HEK293T (cell line): ENCODE measurements around the gene NACC2.

Experiments
- CTCF ChIA-PET: fragments of 350-600 bp; formaldehyde crosslinking; extraction: SDS; loops from one replicate; lab custom pipeline; 2021; ENCODE audit warnings: antibody characterized with exemption, inconsistent platforms; lab: Yijun Ruan, JAX
- POLR2A ChIA-PET: fragments of 350-600 bp; formaldehyde crosslinking; extraction: SDS; loops from one replicate; lab custom pipeline; 2020; ENCODE audit warnings: antibody characterized with exemption, inconsistent platforms; lab: Yijun Ruan, JAX
- DNase-seq: peaks from one replicate; pipeline ENCODE4 v3.0.0; 2012; ENCODE audit warnings: mixed read lengths; ENCODE audit errors: extremely low spot score
- ARNT ChIP-seq: fragments of 450-650 bp; IDR thresholded peaks from 2 replicates; pipeline ENCODE4 v1.6.1; 2017; ENCODE audit warnings: mild to moderate bottlenecking
- BHLHE40 ChIP-seq: fragments of 450-650 bp; IDR thresholded peaks from 2 replicates; pipeline ENCODE4 v1.6.1; 2016; ENCODE audit warnings: mild to moderate bottlenecking, moderate library complexity, borderline replicate concordance
- CTBP1 ChIP-seq: fragments of 450-650 bp; IDR thresholded peaks from 2 replicates; pipeline ENCODE4 v1.6.1; 2016; ENCODE audit warnings: borderline replicate concordance
- ELF4 ChIP-seq: fragments of 450-650 bp; IDR thresholded peaks from 2 replicates; pipeline ENCODE4 v1.6.1; 2017; ENCODE audit warnings: antibody characterized with exemption
- FOXA1 ChIP-seq: fragments of 450-650 bp; IDR thresholded peaks from 2 replicates; pipeline ENCODE4 v1.6.1; 2016; ENCODE audit warnings: mild to moderate bottlenecking
- FOXK2 ChIP-seq: fragments of 450-650 bp; IDR thresholded peaks from 2 replicates; pipeline ENCODE4 v1.6.1; 2016; ENCODE audit warnings: mild to moderate bottlenecking
- FOXM1 ChIP-seq: fragments of 450-650 bp; IDR thresholded peaks from 2 replicates; pipeline ENCODE4 v1.6.1; 2017; ENCODE audit warnings: mild to moderate bottlenecking, borderline replicate concordance
- HDGF ChIP-seq: fragments of 450-650 bp; IDR thresholded peaks from 2 replicates; pipeline ENCODE4 v1.6.1; 2017; ENCODE audit warnings: antibody characterized with exemption, borderline replicate concordance
- L3MBTL2 ChIP-seq: fragments of 450-650 bp; conservative IDR thresholded peaks from 2 replicates; pipeline ENCODE4 v1.6.1; 2016; ENCODE audit warnings: mild to moderate bottlenecking
- LEF1 ChIP-seq: fragments of 450-650 bp; IDR thresholded peaks from 2 replicates; pipeline ENCODE4 v1.6.1; 2017; ENCODE audit warnings: mild to moderate bottlenecking, borderline replicate concordance
- NFRKB ChIP-seq: fragments of 450-650 bp; IDR thresholded peaks from 2 replicates; pipeline ENCODE4 v1.6.1; 2016; ENCODE audit warnings: mild to moderate bottlenecking, moderate library complexity
- PKNOX1 ChIP-seq: fragments of 450-650 bp; IDR thresholded peaks from 2 replicates; pipeline ENCODE4 v1.6.1; 2016
- SP1 ChIP-seq: fragments of 450-650 bp; IDR thresholded peaks from 2 replicates; pipeline ENCODE4 v1.6.1; 2017
- SUZ12 ChIP-seq: fragments of 450-650 bp; IDR thresholded peaks from 2 replicates; pipeline ENCODE4 v1.6.1; 2016; ENCODE audit warnings: mild to moderate bottlenecking
- TARDBP ChIP-seq: fragments of 450-650 bp; IDR thresholded peaks from 2 replicates; pipeline ENCODE4 v1.6.1; 2016
- ZNF384 ChIP-seq: fragments of 450-650 bp; IDR thresholded peaks from 2 replicates; pipeline ENCODE4 v1.6.1; 2016

Gene NACC2

GRCh38 chr9:136013524-136014034 lies 81.5 kb downstream of the NACC2 start:
- DNase-seq = no peak
- TF ChIP-seq L3MBTL2 = no peak
- TF ChIP-seq SUZ12 = no peak
- no peak for TF ChIP-seq LEF1
- no peak for TF ChIP-seq SP1
- TF ChIP-seq BHLHE40 = no peak
- no peak for TF ChIP-seq FOXM1
- TF ChIP-seq HDGF = no peak
- TF ChIP-seq PKNOX1 = no peak
- no peak for TF ChIP-seq ELF4
- TF ChIP-seq CTBP1 = no peak
- no peak for TF ChIP-seq FOXK2
- TF ChIP-seq ARNT = no peak
- TF ChIP-seq TARDBP = no peak
- no peak for TF ChIP-seq NFRKB
- no peak for TF ChIP-seq FOXA1
- POLR2A ChIA-PET = no interaction called here
- CTCF ChIA-PET = no interaction called here

- DNase-seq = no peak
- ChIA-PET CTCF (no interaction called here), POLR2A (no interaction called here)
- no peak for TF ChIP-seq PKNOX1
- no peak for TF ChIP-seq SP1
Measured at GRCh38 chr9:136013116-136013515, 82.0 kb downstream of the NACC2 start.

GRCh38 chr9:136012651-136013050 lies 82.4 kb downstream of the NACC2 start:
- ChIA-PET CTCF (no interaction called here), POLR2A (no interaction called here)
- DNase-seq = no peak
- no peak for TF ChIP-seq ELF4
- no peak for TF ChIP-seq HDGF
- TF ChIP-seq FOXM1 = no peak
- TF ChIP-seq CTBP1 = no peak
- no peak for TF ChIP-seq ARNT
- TF ChIP-seq TARDBP = no peak
- TF ChIP-seq SP1 = no peak
- TF ChIP-seq NFRKB = no peak
- TF ChIP-seq FOXA1 = no peak
- no peak for TF ChIP-seq ZNF384
- TF ChIP-seq LEF1 = no peak

GRCh38 chr9:136011703-136012496 lies 83.2 kb downstream of the NACC2 start:
- CTCF ChIA-PET = no interaction called here
- no peak for TF ChIP-seq FOXM1
- TF ChIP-seq ELF4 = no peak
- TF ChIP-seq ZNF384 = no peak
- no peak for TF ChIP-seq SP1
- TF ChIP-seq HDGF = no peak
- TF ChIP-seq PKNOX1 = no peak
- no peak for TF ChIP-seq FOXA1
- TF ChIP-seq L3MBTL2 = no peak
- no peak for TF ChIP-seq TARDBP
- POLR2A ChIA-PET = no interaction called here
- DNase-seq = no peak

GRCh38 chr9:136011376-136011702 lies 83.8 kb downstream of the NACC2 start:
- no peak for TF ChIP-seq FOXA1
- no peak for TF ChIP-seq TARDBP
- no peak for TF ChIP-seq ELF4
- no peak for TF ChIP-seq PKNOX1
- TF ChIP-seq BHLHE40 = no peak
- no peak for TF ChIP-seq ARNT
- POLR2A ChIA-PET = no interaction called here
- CTCF ChIA-PET = no interaction called here
- no peak for DNase-seq

GRCh38 chr9:136010615-136011361 lies 84.3 kb downstream of the NACC2 start:
- ChIA-PET CTCF (no interaction called here), POLR2A (no interaction called here)
- no peak for DNase-seq
- TF ChIP-seq LEF1 (no peak), HDGF (no peak), BHLHE40 (no peak), CTBP1 (no peak), FOXM1 (no peak), SP1 (no peak), ARNT (no peak), SUZ12 (no peak), TARDBP (no peak), PKNOX1 (no peak), FOXK2 (no peak), ZNF384 (no peak), NFRKB (no peak), L3MBTL2 (no peak), FOXA1 (no peak), ELF4 (no peak)
